Neuronal stem cell (in vitro differentiated cells): ENCODE data around the gene CFAP251.

Experiments
- DNase-seq: peaks from one replicate; pipeline ENCODE4 v3.0.0-alpha.2; 2013; ENCODE audit warnings: low spot score
- H2AFZ ChIP-seq: one replicate; pipeline ENCODE4 v1.6.1; 2013; ENCODE audit warnings: mild to moderate bottlenecking, low read length, inconsistent platforms
- H2AK5ac ChIP-seq: 2 replicates; pipeline ENCODE4 v1.6.1; 2013; ENCODE audit warnings: low read depth, mild to moderate bottlenecking, inconsistent platforms, low read length, moderate library complexity, mixed read lengths
- H2BK120ac ChIP-seq: 2 replicates; pipeline ENCODE4 v1.6.1; 2013; ENCODE audit warnings: low read depth, mild to moderate bottlenecking, inconsistent platforms, low read length, moderate library complexity, mixed read lengths
- H2BK12ac ChIP-seq: one replicate; pipeline ENCODE4 v1.6.1; 2013; ENCODE audit warnings: low read length, inconsistent platforms
- H2BK15ac ChIP-seq: 2 replicates; pipeline ENCODE4 v1.6.1; 2013; ENCODE audit warnings: mild to moderate bottlenecking, low read length, inconsistent platforms, mixed read lengths
- H2BK5ac ChIP-seq: one replicate; pipeline ENCODE4 v1.6.1; 2013; ENCODE audit warnings: inconsistent platforms, mild to moderate bottlenecking, low read length, moderate library complexity
- H3K14ac ChIP-seq: one replicate; pipeline ENCODE4 v1.6.1; 2013; ENCODE audit warnings: low read length, inconsistent platforms
- H3K18ac ChIP-seq: 2 replicates; pipeline ENCODE4 v1.6.1; 2013; ENCODE audit warnings: low read length, inconsistent platforms
- H3K23ac ChIP-seq: 2 replicates; pipeline ENCODE4 v1.6.1; 2013; ENCODE audit warnings: low read depth, mild to moderate bottlenecking, mixed read lengths, low read length, inconsistent platforms; ENCODE audit not compliant: poor library complexity
- H3K27ac ChIP-seq: replicated peaks from 3 replicates; pipeline ENCODE4 v1.5.1; 2013; ENCODE audit warnings: low read length, inconsistent platforms
- H3K27me3 ChIP-seq, 3 experiments: 2 replicates each; pipeline ENCODE4 v1.6.1; 2013; ENCODE audit warnings: low read length in 3 of 3, mild to moderate bottlenecking in 2 of 3, inconsistent platforms in 1 of 3, low read depth in 1 of 3, mixed read lengths in 1 of 3, moderate library complexity in 1 of 3; ENCODE audit not compliant: control insufficient read depth in 3 of 3, insufficient read depth in 3 of 3
- H3K36me3 ChIP-seq, 2 donors: replicated peaks in 1 of 2; 2 replicates each; pipeline ENCODE4 v1.6.1; 2013; ENCODE audit warnings: low read length in 2 of 2; ENCODE audit not compliant: control insufficient read depth in 2 of 2, insufficient read depth in 2 of 2
- H3K4ac ChIP-seq: 2 replicates; pipeline ENCODE4 v1.6.1; 2013; ENCODE audit warnings: inconsistent platforms, mild to moderate bottlenecking, low read length, moderate library complexity
- H3K4me1 ChIP-seq, 2 donors: 1 replicate in 1 of 2; 2 replicates in 1 of 2; pipeline ENCODE4 v1.6.1; 2013; ENCODE audit warnings: low read length in 2 of 2, low read depth in 1 of 2; ENCODE audit not compliant: control insufficient read depth in 2 of 2, insufficient read depth in 1 of 2
- H3K4me2 ChIP-seq: one replicate; pipeline ENCODE4 v1.6.1; 2013; ENCODE audit warnings: mild to moderate bottlenecking, low read length, inconsistent platforms; ENCODE audit not compliant: insufficient read depth, poor library complexity, severe bottlenecking
- H3K4me3 ChIP-seq, 2 donors: 2 replicates each; pipeline ENCODE4 v1.5.1; 2013; ENCODE audit warnings: low read length in 2 of 2, mild to moderate bottlenecking in 2 of 2, inconsistent platforms in 1 of 2, moderate library complexity in 1 of 2
- H3K79me1 ChIP-seq: one replicate; pipeline ENCODE4 v1.6.1; 2013; ENCODE audit warnings: low read depth, mild to moderate bottlenecking, inconsistent platforms, low read length, moderate library complexity
- H3K9ac ChIP-seq: one replicate; pipeline ENCODE4 v1.6.1; 2013; ENCODE audit warnings: mild to moderate bottlenecking, low read depth, low read length, inconsistent platforms; ENCODE audit not compliant: poor library complexity
- H3K9me3 ChIP-seq, 2 donors: replicated peaks in 1 of 2; 2 replicates each; pipeline versions ENCODE3 to v1.6.1; 2013; ENCODE audit warnings: low read length in 2 of 2, mild to moderate bottlenecking in 2 of 2, inconsistent platforms in 1 of 2, low read depth in 1 of 2, mixed read lengths in 1 of 2, moderate library complexity in 1 of 2; ENCODE audit not compliant: control insufficient read depth in 2 of 2, insufficient read depth in 1 of 2
- H4K8ac ChIP-seq: one replicate; pipeline ENCODE4 v1.6.1; 2013; ENCODE audit warnings: low read depth, mild to moderate bottlenecking, inconsistent platforms, low read length, moderate library complexity
- H4K91ac ChIP-seq: one replicate; pipeline ENCODE4 v1.6.1; 2013; ENCODE audit warnings: low read length, low read depth, mild to moderate bottlenecking, inconsistent platforms; ENCODE audit not compliant: poor library complexity
- WGBS, 2 donors: extraction: QIAGEN DNeasy Blood & Tissue Kit; methylation state at CpG; one replicate each; pipeline ENCODE4 v1.1.7; 2013; ENCODE audit warnings: missing lambda C conversion rate in 2 of 2, mixed read lengths in 1 of 2; ENCODE audit not compliant: insufficient read length in 2 of 2, insufficient replicate concordance in 1 of 2; ENCODE audit errors: extremely low coverage in 2 of 2; 5-methylcytosine and 5-hydroxymethylcytosine counted together

CFAP251 gene

DNA sequence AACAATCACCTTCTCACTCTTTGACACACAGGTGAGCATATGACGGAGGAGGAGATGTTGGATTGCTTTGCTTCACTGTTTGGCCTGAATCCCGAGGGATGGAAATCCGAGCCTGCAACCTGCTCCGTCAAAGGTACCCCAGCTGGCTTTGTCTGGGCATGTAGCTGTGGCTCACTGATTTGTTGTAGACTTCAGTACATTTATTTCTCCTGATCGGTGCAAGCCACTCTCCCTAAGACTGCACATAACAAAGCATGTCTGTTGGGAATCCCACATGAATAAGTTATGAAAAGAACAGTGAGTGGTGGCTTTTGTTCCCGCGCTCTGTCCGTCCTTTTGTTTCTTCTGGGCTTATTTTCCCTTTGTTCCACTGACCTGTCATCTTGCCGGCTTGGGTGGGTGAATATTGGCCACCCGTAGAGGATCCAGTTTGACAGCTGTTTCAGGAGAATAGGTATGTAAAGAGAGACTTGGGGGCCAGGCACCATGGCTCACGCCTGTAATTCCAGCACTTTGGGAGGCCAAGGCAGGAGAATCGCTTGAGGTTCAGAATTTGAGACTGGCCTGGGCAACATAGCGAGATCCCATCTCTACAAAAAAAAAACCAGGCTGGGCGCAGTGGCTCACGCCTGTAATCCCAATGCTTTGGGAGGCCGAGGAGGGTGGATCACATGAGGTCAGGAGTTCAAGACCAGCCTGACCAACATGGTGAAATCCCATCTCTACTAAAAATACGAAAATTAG, 83.2 kb downstream of the CFAP251 start:
- H3K23ac ChIP-seq: no peak overlapping the region

DNA sequence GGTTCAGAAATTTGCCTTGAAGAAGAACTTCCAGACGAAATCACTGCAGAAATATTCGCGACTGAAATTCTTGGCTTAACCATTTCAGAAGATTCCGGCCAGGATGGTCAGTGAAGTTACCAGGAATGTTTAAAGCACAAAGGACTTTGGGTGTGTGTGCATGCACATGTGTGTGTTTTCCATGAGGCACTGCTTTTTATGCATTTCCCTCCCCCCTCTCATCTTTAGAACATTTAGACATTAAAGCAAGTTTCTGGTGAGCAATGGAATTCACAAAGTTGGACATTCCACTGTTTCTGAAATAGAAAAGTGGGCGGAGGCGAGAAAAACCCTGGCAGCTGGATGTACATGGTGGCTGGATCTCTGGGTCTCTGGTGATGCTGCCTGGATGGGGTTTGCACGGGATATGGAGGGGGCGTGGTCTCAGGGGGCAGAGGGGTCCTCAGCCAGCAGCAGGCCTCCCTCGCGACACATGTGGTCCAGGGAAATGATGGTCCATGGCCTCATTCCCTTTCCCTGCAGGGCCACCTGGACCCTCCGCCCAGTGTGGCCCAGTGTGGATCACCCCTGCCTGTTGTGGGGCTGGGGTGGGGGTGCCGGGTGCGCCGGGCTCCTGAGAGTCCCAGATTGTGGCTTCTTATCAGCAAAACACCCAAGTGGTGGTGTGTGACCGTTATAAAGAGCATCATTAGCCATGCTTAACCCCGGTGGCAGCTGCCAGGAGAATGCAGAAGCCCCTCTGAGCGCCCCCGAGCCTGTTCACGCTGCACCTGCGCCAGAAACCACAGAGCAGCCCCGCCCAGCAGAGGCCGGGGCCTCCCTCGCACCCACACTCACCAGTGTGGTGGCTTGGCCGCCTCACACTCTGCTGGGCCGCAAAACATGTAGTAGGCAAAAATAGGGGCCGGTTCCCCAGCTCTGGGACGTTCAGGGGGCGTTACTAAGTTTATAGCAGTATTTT, 85.5 kb downstream of the CFAP251 start:
- H3K27ac ChIP-seq: no peak overlapping the region
- H4K91ac ChIP-seq: peak overlapping the region; percentile 34
- peaks cover 2 to 9% of the 10 kb centered on the region in 2 donors for H3K9me3 ChIP-seq
- H3K14ac ChIP-seq: no peak overlapping the region
- H2AK5ac ChIP-seq: no peak overlapping the region
- H2BK120ac ChIP-seq: peak overlapping the region; percentile 56
- no peaks in the 10 kb centered on the region for H3K36me3 ChIP-seq
- peak overlapping the region; percentile 35 for H2BK12ac ChIP-seq
- no peak for DNase-seq
- no peaks in the 10 kb centered on the region for H3K27me3 ChIP-seq
- H3K18ac ChIP-seq: peak overlapping the region; percentile 62
- no peak overlapping the region for H3K4me2 ChIP-seq
- no peak overlapping the region for H3K4me3 ChIP-seq
- no peak overlapping the region for H3K9ac ChIP-seq
- no peak overlapping the region for H3K4ac ChIP-seq
- peak overlapping the region; percentile 31 for H3K23ac ChIP-seq
- H4K8ac ChIP-seq: no peak overlapping the region
- H3K4me1 ChIP-seq: peaks cover 6 to 7% of the 10 kb centered on the region in 2 donors
- no peaks in the 10 kb centered on the region for H3K79me1 ChIP-seq
- H2AFZ ChIP-seq: no peak overlapping the region
- no peak overlapping the region for H2BK5ac ChIP-seq
- H2BK15ac ChIP-seq: no peak overlapping the region
- WGBS, 2 donors: no CpG with 5 or more reads among the region's 28 CpGs

More for the DNA sequence above, 83.2 kb downstream of the CFAP251 start:
- Histone ChIP-seq H3K4me1 (peaks cover 6 to 7% of the 10 kb centered on the region in 2 donors), H3K27ac (peak overlapping the region; percentile 41), H4K91ac (no peak overlapping the region), H2BK5ac (no peak overlapping the region), H3K9ac (no peak overlapping the region), H3K79me1 (no peaks in the 10 kb centered on the region), H3K18ac (no peak overlapping the region), H3K4ac (no peak overlapping the region), H3K4me3 (no peak overlapping the region), H2BK12ac (no peak overlapping the region), H3K27me3 (no peaks in the 10 kb centered on the region), H3K4me2 (no peak overlapping the region), H3K9me3 (peaks cover 2 to 13% of the 10 kb centered on the region in 2 donors), H2AFZ (peak overlapping the region; percentile 0), H3K36me3 (no peaks in the 10 kb centered on the region), H2BK120ac (no peak overlapping the region), H3K14ac (no peak overlapping the region), H2BK15ac (no peak overlapping the region), H2AK5ac (no peak overlapping the region), H4K8ac (no peak overlapping the region)
- DNase-seq: peak; percentile 24
- no CpG with 5 or more reads among the region's 17 CpGs for WGBS, 2 donors

DNA sequence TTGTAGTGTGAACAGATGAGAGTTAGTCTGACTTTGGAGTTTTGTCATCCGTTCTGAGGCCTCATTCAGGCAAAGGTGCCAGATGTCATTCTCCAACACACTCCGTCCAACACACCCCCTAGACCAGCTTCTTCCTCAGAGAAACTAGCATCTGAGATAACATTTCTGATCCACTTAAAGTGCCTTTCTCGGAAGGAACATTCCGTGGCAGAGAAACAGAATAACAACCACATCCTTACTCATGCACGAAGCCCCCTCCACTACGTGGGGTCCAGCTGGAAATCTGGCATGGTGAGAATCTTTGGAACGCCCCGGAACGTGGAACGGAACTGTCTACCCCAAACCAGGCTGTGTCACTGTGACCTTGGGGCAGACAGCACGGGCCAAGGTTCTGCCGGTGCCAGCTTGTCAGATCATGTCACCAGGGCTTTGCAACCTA, 86.3 kb downstream of the CFAP251 start:
- no peak for DNase-seq
- no peak overlapping the region for H3K27ac ChIP-seq
- H2BK120ac ChIP-seq: no peak overlapping the region
- H3K9ac ChIP-seq: no peak overlapping the region
- no peak overlapping the region for H2AFZ ChIP-seq
- H4K91ac ChIP-seq: no peak overlapping the region
- peaks cover 6 to 7% of the 10 kb centered on the region in 2 donors for H3K4me1 ChIP-seq
- no peak overlapping the region for H2BK12ac ChIP-seq
- H3K14ac ChIP-seq: no peak overlapping the region
- H3K4me2 ChIP-seq: no peak overlapping the region
- H3K27me3 ChIP-seq: no peaks in the 10 kb centered on the region
- H3K4ac ChIP-seq: no peak overlapping the region
- H3K9me3 ChIP-seq: peaks cover 2% of the 10 kb centered on the region in 2 donors
- H2BK5ac ChIP-seq: no peak overlapping the region
- no peaks in the 10 kb centered on the region for H3K79me1 ChIP-seq
- H3K36me3 ChIP-seq: no peaks in the 10 kb centered on the region
- H4K8ac ChIP-seq: no peak overlapping the region
- H2BK15ac ChIP-seq: no peak overlapping the region
- no peak overlapping the region for H2AK5ac ChIP-seq
- H3K23ac ChIP-seq: no peak overlapping the region
- peak overlapping the region; percentile 45 for H3K18ac ChIP-seq
- H3K4me3 ChIP-seq: no peak overlapping the region
- no CpG with 5 or more reads among the region's 12 CpGs for WGBS, 2 donors
